KMS-11 (cell line): ENCODE results near the gene CD4.
A peak's percentile ranks its signal among the peaks of the same experiment; 100 is the strongest.

Experiments used
- H2AFZ ChIP-seq: fragments of 200-600 bp; sonication (generic); 2 replicates; pipeline ENCODE4 v1.6.1; 2016; ENCODE audit warnings: antibody characterized with exemption, mixed run types, low read depth
- H3K27ac ChIP-seq: fragments of 200-600 bp; sonication (generic); 2 replicates; pipeline ENCODE4 v1.6.1; 2016; ENCODE audit warnings: mild to moderate bottlenecking, mixed run types
- H3K27me3 ChIP-seq: fragments of 200-600 bp; sonication (generic); 2 replicates; pipeline ENCODE4 v1.6.1; 2017; ENCODE audit warnings: mild to moderate bottlenecking, low read depth, mixed run types, moderate library complexity; ENCODE audit not compliant: insufficient read depth
- H3K36me3 ChIP-seq: fragments of 200-600 bp; sonication (generic); 2 replicates; pipeline ENCODE4 v1.6.1; 2017; ENCODE audit warnings: mild to moderate bottlenecking, mixed run types; ENCODE audit not compliant: insufficient read depth
- H3K4me1 ChIP-seq: fragments of 200-600 bp; sonication (generic); 2 replicates; pipeline ENCODE4 v1.6.1; 2016; ENCODE audit warnings: mild to moderate bottlenecking, low read depth, mixed run types; ENCODE audit not compliant: poor library complexity, severe bottlenecking
- H3K4me2 ChIP-seq: fragments of 200-600 bp; sonication (generic); 2 replicates; pipeline ENCODE4 v1.7.0; 2016; ENCODE audit warnings: mild to moderate bottlenecking, mixed run types
- H3K4me3 ChIP-seq: fragments of 200-600 bp; sonication (generic); IDR thresholded peaks from 2 replicates; pipeline ENCODE4 v1.6.1; 2017; ENCODE audit warnings: low read depth, low read length, mixed read lengths; ENCODE audit not compliant: insufficient read depth
- H3K79me2 ChIP-seq: fragments of 200-600 bp; sonication (generic); 2 replicates; pipeline ENCODE4 v1.6.1; 2016; ENCODE audit warnings: low read depth, mixed run types; ENCODE audit not compliant: insufficient read depth
- H3K9ac ChIP-seq: fragments of 200-600 bp; sonication (generic); 2 replicates; pipeline ENCODE4 v1.6.1; 2016; ENCODE audit warnings: mild to moderate bottlenecking, mixed run types
- H4K20me1 ChIP-seq: fragments of 200-600 bp; sonication (generic); 2 replicates; pipeline ENCODE4 v1.6.1; 2016; ENCODE audit warnings: mild to moderate bottlenecking, mixed run types; ENCODE audit not compliant: insufficient read depth
- CTCF ChIP-seq: fragments of 200-600 bp; sonication (generic); conservative IDR thresholded peaks from 2 replicates; pipeline ENCODE4 v1.6.1; 2017; ENCODE audit warnings: low read depth, mild to moderate bottlenecking, antibody characterized with exemption, low read length, moderate library complexity, mixed read lengths

CD4 gene

GRCh38 chr12:6847676-6848075 lies 58.3 kb downstream of the CD4 start:
- no peak overlapping the region for H3K27ac ChIP-seq
- H3K36me3 ChIP-seq, result no peaks in the 10 kb centered on the region
- peaks cover 13% of the 10 kb centered on the region for H3K4me1 ChIP-seq
- H3K27me3 ChIP-seq, result no peaks in the 10 kb centered on the region
- no peak for TF ChIP-seq CTCF
- no peak overlapping the region for H2AFZ ChIP-seq
- peaks cover 19% of the 10 kb centered on the region for H3K79me2 ChIP-seq
- no peak overlapping the region for H3K9ac ChIP-seq
- no peak overlapping the region for H3K4me3 ChIP-seq
- no peak overlapping the region for H3K4me2 ChIP-seq
- H4K20me1 ChIP-seq, result no peaks in the 10 kb centered on the region

GRCh38 chr12:6849427-6849826 lies 60.1 kb downstream of the CD4 start:
- H3K27ac ChIP-seq, result no peak overlapping the region
- no peak for TF ChIP-seq CTCF
- H3K4me3 ChIP-seq, result no peak overlapping the region
- H4K20me1 ChIP-seq, result no peaks in the 10 kb centered on the region
- H3K27me3 ChIP-seq, result no peaks in the 10 kb centered on the region
- H3K79me2 ChIP-seq, result peaks cover 27% of the 10 kb centered on the region
- H3K4me1 ChIP-seq, result peaks cover 23% of the 10 kb centered on the region
- peak overlapping the region; percentile 95; the same call in 1 of the 2 replicates for H3K4me2 ChIP-seq
- H2AFZ ChIP-seq, result no peak overlapping the region
- H3K36me3 ChIP-seq, result no peaks in the 10 kb centered on the region
- no peak overlapping the region for H3K9ac ChIP-seq

DNA sequence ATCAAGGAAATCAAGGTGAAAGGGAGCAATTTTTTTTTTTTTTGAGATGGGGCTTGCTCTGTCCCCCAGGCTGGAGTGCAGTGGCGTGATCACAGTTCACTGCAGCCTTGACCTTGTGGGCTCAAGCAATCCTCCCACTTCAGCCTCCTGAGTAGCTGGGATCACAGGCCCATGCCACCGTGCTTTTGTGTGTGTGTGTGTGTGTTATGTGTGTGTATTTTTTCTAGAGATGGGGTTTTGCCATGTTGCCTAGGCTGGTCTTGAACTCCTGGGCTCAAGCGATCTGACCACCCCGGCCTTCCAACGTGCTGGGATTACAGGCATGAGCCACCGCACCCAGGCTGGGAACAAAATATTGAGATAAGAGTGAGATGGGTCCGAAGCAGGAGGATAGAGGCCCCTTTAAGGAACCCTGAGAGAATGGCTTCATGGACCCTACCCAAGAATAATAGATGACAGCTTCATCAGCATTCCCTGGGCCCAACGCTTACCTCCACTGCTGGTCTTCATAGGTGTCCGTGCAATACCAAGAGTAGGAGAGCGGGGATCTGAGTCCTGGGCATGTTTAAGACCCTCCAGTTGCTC lies 60.7 kb downstream of the CD4 start:
- Histone ChIP-seq H3K27me3 (no peaks in the 10 kb centered on the region), H3K4me2 (peak overlapping the region; percentile 95), H3K36me3 (no peaks in the 10 kb centered on the region), H3K9ac (peak overlapping the region; percentile 18; the same call in 1 of the 2 replicates), H3K79me2 (peaks cover 34% of the 10 kb centered on the region), H3K4me3 (no peak overlapping the region), H4K20me1 (no peaks in the 10 kb centered on the region), H2AFZ (no peak overlapping the region), H3K27ac (no peak overlapping the region), H3K4me1 (peaks cover 29% of the 10 kb centered on the region)
- no peak for TF ChIP-seq CTCF

- Histone ChIP-seq H4K20me1 (no peaks in the 10 kb centered on the region), H2AFZ (peak overlapping the region; percentile 59; the same call in 1 of the 2 replicates), H3K27ac (no peak overlapping the region), H3K4me1 (peaks cover 29% of the 10 kb centered on the region), H3K9ac (peak overlapping the region; percentile 18; the same call in 1 of the 2 replicates), H3K4me2 (peak overlapping the region; percentile 95), H3K4me3 (no peak overlapping the region), H3K27me3 (no peaks in the 10 kb centered on the region), H3K79me2 (peaks cover 40% of the 10 kb centered on the region), H3K36me3 (no peaks in the 10 kb centered on the region)
- no peak for TF ChIP-seq CTCF
Observed at GRCh38 chr12:6850796-6851152, 61.4 kb downstream of the CD4 start.
